G401 (cell line): ENCODE data around the gene CD58. TPM values are rescaled to one million over a fixed set of nuclear protein-coding genes. Genes with fewer than 3 reads are reported as not detected.

Source experiments
- DNase-seq: peaks from one replicate; pipeline ENCODE4 v3.0.0-alpha.2; 2015; ENCODE audit warnings: low spot score
- in situ Hi-C: cut with HindIII; loops from 2 replicates; pipeline ENCODE4 v1.10.0; 2016; ENCODE audit warnings: low sequenced_read_pairs, mixed read lengths
- total RNA-seq: library from RNA; depleted of rRNA; stranded (reverse); fragments of >200 nt; shearing (Covaris generic); gene quantifications from 2 replicates; pipeline ENCODE4 v1.2.3, GENCODE V29; 2014

Gene CD58
- total RNA-seq, 1 experiment from 2014 or later: 15.2 TPM

GRCh38 chr1:116502671-116503314 lies 68.0 kb downstream of the CD58 start:
- in situ Hi-C loops: no loop called here
- no peak for DNase-seq

GRCh38 chr1:116501870-116502244 lies 69.0 kb downstream of the CD58 start:
- no peak for DNase-seq
- in situ Hi-C loops: no loop called here

GRCh38 chr1:116501125-116501869 lies 69.5 kb downstream of the CD58 start:
- in situ Hi-C loops: no loop called here
- no peak for DNase-seq

GRCh38 chr1:116498789-116499628 lies 71.8 kb downstream of the CD58 start:
- DNase-seq: peak; percentile 87
- in situ Hi-C loops: no loop called here

GRCh38 chr1:116497656-116498055 lies 73.2 kb downstream of the CD58 start:
- in situ Hi-C loops: no loop called here
- no peak for DNase-seq

GRCh38 chr1:116496898-116497297 lies 73.9 kb downstream of the CD58 start:
- no peak for DNase-seq
- in situ Hi-C loops: no loop called here

- in situ Hi-C loops: no loop called here
- no peak for DNase-seq
Measured at GRCh38 chr1:116496380-116496779, 74.4 kb downstream of the CD58 start.

- DNase-seq: no peak
- in situ Hi-C loops: no loop called here
Measured at GRCh38 chr1:116495535-116495934, 75.3 kb downstream of the CD58 start.

- in situ Hi-C loops: no loop called here
- DNase-seq: no peak
Measured at GRCh38 chr1:116494745-116495144, 76.1 kb downstream of the CD58 start.

GRCh38 chr1:116494353-116494692 lies 76.5 kb downstream of the CD58 start:
- no peak for DNase-seq
- in situ Hi-C loops: no loop called here

GRCh38 chr1:116493484-116494352 lies 77.1 kb downstream of the CD58 start:
- DNase-seq: no peak
- in situ Hi-C loops: no loop called here

- DNase-seq: no peak
- in situ Hi-C loops: no loop called here
Measured at GRCh38 chr1:116493036-116493435, 77.8 kb downstream of the CD58 start.

- in situ Hi-C loops: no loop called here
Measured at GRCh38 chr1:116492358-116492811, 78.4 kb downstream of the CD58 start.

GRCh38 chr1:116491700-116492357 lies 79.0 kb downstream of the CD58 start:
- DNase-seq: no peak
- in situ Hi-C loops: no loop called here

More at GRCh38 chr1:116492358-116492811, 78.4 kb downstream of the CD58 start:
- DNase-seq: no peak

- no peak for DNase-seq
- in situ Hi-C loops: no loop called here
Measured at GRCh38 chr1:116490588-116490987, 80.2 kb downstream of the CD58 start.

GRCh38 chr1:116489231-116489697 lies 81.6 kb downstream of the CD58 start:
- in situ Hi-C loops: no loop called here
- DNase-seq: no peak

- no peak for DNase-seq
- in situ Hi-C loops: no loop called here
Measured at GRCh38 chr1:116488071-116488470, 82.8 kb downstream of the CD58 start.

GRCh38 chr1:116487583-116487982 lies 83.2 kb downstream of the CD58 start:
- DNase-seq: no peak
- in situ Hi-C loops: no loop called here

- in situ Hi-C loops: no loop called here
- DNase-seq: no peak
Measured at GRCh38 chr1:116487031-116487430, 83.8 kb downstream of the CD58 start.
